K562 (cell line): Measurements from ENCODE around the gene TAS1R3. TPM values are rescaled to one million over a fixed set of nuclear protein-coding genes. Genes with fewer than 3 reads are reported as not detected.

Source experiments
- ATAC-seq: fragments of 200-7000 bp; cut with Tn5 transposase; 3 replicates; pipeline ENCODE4 v1.9.1; 2020; ENCODE audit warnings: moderate library complexity
- BruUV-seq: library from RNA; stranded (reverse); fragments of 400-500 nt; replicated peaks from 2 replicates; lab custom pipeline; 2021; lab: Mats Ljungman, UMichigan
- CTCF ChIA-PET: fragments of 300-600 bp; formaldehyde crosslinking; extraction: SDS; loops from one replicate; lab custom pipeline; 2021; ENCODE audit warnings: low intra/inter-chr PET ratio; lab: Yijun Ruan, JAX
- POLR2A ChIA-PET: fragments of 300-600, 350-650 bp; sonication (Branson Sonifier 250); formaldehyde crosslinking; extraction: SDS; loops from one replicate; lab custom pipeline; 2021; ENCODE audit warnings: antibody characterized with exemption, inconsistent platforms; lab: Yijun Ruan, JAX
- DNase-seq, 4 experiments: peaks; one replicate each; pipeline versions ENCODE4 v3.0.0 to v3.0.0-alpha.2; 2011 to 2018; ENCODE audit warnings: low spot score in 3 of 4, mixed read lengths in 3 of 4; ENCODE audit errors: extremely low read depth in 1 of 4
- FAIRE-seq: peaks from 2 replicates; lab custom pipeline; 2011; peaks lifted over from hg19 to GRCh38; lab: Jason Lieb, UNC
- H2AFZ ChIP-seq: 2 replicates; pipeline ENCODE4 v1.6.0; 2011; ENCODE audit warnings: low read depth, low read length, control low read depth, inconsistent platforms
- H3K27ac ChIP-seq: fragments of 200-600 bp; 3 replicates; pipeline ENCODE4 v1.8.0; 2011; ENCODE audit warnings: low read depth, mild to moderate bottlenecking, control low read depth, inconsistent platforms, low read length, moderate library complexity, mixed read lengths; ENCODE audit errors: extremely low read depth
- H3K27me3 ChIP-seq, 2 experiments: fragments of 300-600 bp in 1 of 2; 2 replicates in 1 of 2; 3 replicates in 1 of 2; pipeline versions ENCODE4 v1.6.0 to v1.8.0; 2011; ENCODE audit warnings: inconsistent platforms in 2 of 2, low read length in 2 of 2, mild to moderate bottlenecking in 1 of 2, mixed read lengths in 1 of 2, moderate library complexity in 1 of 2; ENCODE audit not compliant: control insufficient read depth in 2 of 2, insufficient read depth in 2 of 2
- H3K36me3 ChIP-seq: fragments of 300-600 bp; 3 replicates; pipeline ENCODE4 v1.8.0; 2011; ENCODE audit warnings: mild to moderate bottlenecking, low read length, inconsistent platforms; ENCODE audit not compliant: control insufficient read depth, insufficient read depth
- H3K4me1 ChIP-seq, 2 experiments: fragments of 200-600 bp in 1 of 2; replicated peaks in 1 of 2; 2 replicates in 1 of 2; 3 replicates in 1 of 2; pipeline versions ENCODE4 v1.5.1 to v1.8.0; 2011; ENCODE audit warnings: inconsistent platforms in 2 of 2, low read length in 2 of 2, mild to moderate bottlenecking in 1 of 2, mixed read lengths in 1 of 2, moderate library complexity in 1 of 2; ENCODE audit not compliant: control insufficient read depth in 2 of 2, insufficient read depth in 2 of 2
- H3K4me2 ChIP-seq: 2 replicates; pipeline ENCODE4 v1.6.1; 2011; ENCODE audit warnings: low read length, control low read depth, inconsistent platforms, mixed read lengths; ENCODE audit not compliant: insufficient read depth
- H3K4me3 ChIP-seq: fragments of 200-600 bp; sonication (generic), shearing (Covaris generic); 2 replicates; pipeline ENCODE4 v1.5.1; 2016; ENCODE audit warnings: control low read depth, inconsistent platforms
- H3K79me2 ChIP-seq: fragments of 200-600 bp; 3 replicates; pipeline ENCODE4 v1.8.0; 2011; ENCODE audit warnings: low read length, inconsistent platforms; ENCODE audit not compliant: control insufficient read depth, insufficient read depth
- H3K9ac ChIP-seq, 2 experiments: 2 replicates each; pipeline versions ENCODE4 v1.6.0 to v1.6.1; 2011; ENCODE audit warnings: low read depth in 2 of 2, low read length in 2 of 2, control low read depth in 1 of 2, inconsistent platforms in 1 of 2, mild to moderate bottlenecking in 1 of 2, mixed read lengths in 1 of 2; ENCODE audit not compliant: insufficient read depth in 1 of 2
- H3K9me1 ChIP-seq: one replicate; pipeline ENCODE4 v1.6.0; 2011; ENCODE audit warnings: inconsistent platforms, mild to moderate bottlenecking, low read length, moderate library complexity; ENCODE audit not compliant: control insufficient read depth, insufficient read depth
- H3K9me3 ChIP-seq: replicated peaks from 2 replicates; pipeline ENCODE4 v1.5.1; 2011; ENCODE audit warnings: low read depth, low read length, inconsistent platforms; ENCODE audit not compliant: control insufficient read depth, insufficient read depth
- H4K20me1 ChIP-seq: replicated peaks from 2 replicates; pipeline ENCODE4 v1.6.1; 2011; ENCODE audit warnings: low read length, inconsistent platforms, mixed read lengths; ENCODE audit not compliant: control insufficient read depth, insufficient read depth
- CTCF ChIP-seq, 3 experiments: IDR thresholded peaks in 2 of 3; conservative IDR thresholded peaks in 1 of 3; 2 replicates each; pipeline ENCODE4 v1.5.1; 2011 to 2012; ENCODE audit warnings: low read length in 3 of 3, mild to moderate bottlenecking in 3 of 3, control low read depth in 2 of 3, improper control_type of control experiment in 1 of 3, inconsistent platforms in 1 of 3, low read depth in 1 of 3, mixed read lengths in 1 of 3, moderate library complexity in 1 of 3; ENCODE audit not compliant: insufficient read depth in 2 of 3
- GABPB1 ChIP-seq: sonication (generic); formaldehyde crosslinking; IDR thresholded peaks from 2 replicates; pipeline ENCODE4 v1.8.0; 2022; ENCODE audit warnings: mild to moderate bottlenecking, missing genetic modification reagents
- POLR2G ChIP-seq: fragments of 200-400 bp; formaldehyde crosslinking; IDR thresholded peaks from 2 replicates; pipeline ENCODE4 v1.6.1; 2017; ENCODE audit warnings: low read depth, mild to moderate bottlenecking, antibody characterized with exemption, low read length, moderate library complexity
- RB1 ChIP-seq: fragments of 450-650 bp; IDR thresholded peaks from 2 replicates; pipeline ENCODE4 v1.6.1; 2017; ENCODE audit warnings: low read depth, mild to moderate bottlenecking
- RBFOX2 ChIP-seq: fragments of 200-400 bp; formaldehyde crosslinking; IDR thresholded peaks from 2 replicates; pipeline ENCODE4 v1.6.1; 2017; ENCODE audit warnings: low read depth, mild to moderate bottlenecking, low read length, moderate library complexity
- SMARCA4 ChIP-seq: fragments of 450-650 bp; IDR thresholded peaks from 2 replicates; pipeline ENCODE4 v1.6.1; 2016
- ZNF263 ChIP-seq: sonication (generic); formaldehyde crosslinking; IDR thresholded peaks from 2 replicates; pipeline ENCODE4 v1.8.0; 2022; ENCODE audit warnings: mild to moderate bottlenecking, missing genetic modification reagents, borderline replicate concordance
- WGBS: fragments of 100-300 bp; shearing (Covaris generic); methylation state at CpG from one replicate; pipeline ENCODE4 v1.1.6; 2016; ENCODE audit warnings: low coverage, mixed read lengths; ENCODE audit not compliant: insufficient coverage; ENCODE audit errors: missing lambda C conversion rate; 5-methylcytosine and 5-hydroxymethylcytosine counted together
- in situ Hi-C: fragments of 300-500 bp; cut with MboI; formaldehyde crosslinking; loops from 4 replicates; pipeline ENCODE4 v1.15.0; 2018; ENCODE audit warnings: inconsistent platforms, mixed read lengths
- intact Hi-C: fragments of 100-400 bp; cut with micrococcal nuclease; formaldehyde crosslinking; loops from 2 replicates; pipeline ENCODE4 v1.14.2; 2022
- polyA plus RNA-seq, 8 experiments: library from polyadenylated mRNA; depleted of rRNA in 4 of 8; stranded (reverse) in 5 of 8; unstranded in 3 of 8; fragments of >200 nt; fragmentation: Nextera tagmentation in 2 of 8; fragmentation: Illumina TruSeq in 1 of 8; extraction: Ambion mirVana in 2 of 8; extraction: Trizol in 1 of 8; gene quantifications; 2 replicates each; pipeline versions ENCODE4 v1.2.1 to v1.2.3, GENCODE V29; 2011 to 2014; ENCODE audit warnings: inconsistent platforms in 1 of 8, missing spikeins in 1 of 8
- total RNA-seq, 7 experiments: library from RNA; depleted of rRNA in 6 of 7; stranded (reverse); fragments of >200 nt in 6 of 7; fragmentation: Illumina TruSeq in 2 of 7; extraction: Trizol in 2 of 7; gene quantifications; 2 replicates each; pipeline versions ENCODE4 v1.2.1 to v1.2.3, GENCODE V29; 2011 to 2021; ENCODE audit warnings: low replicate concordance in 1 of 7
- TF ChIP-seq, protein P1 (sequence below): fragments of 250-450 bp; sonication (Bioruptor Pico); IDR thresholded peaks from 2 replicates; pipeline ENCODE4 v1.5.0; 2020; ENCODE audit warnings: mild to moderate bottlenecking, borderline replicate concordance
- TF ChIP-seq, protein P2 (sequence below): IDR thresholded peaks from 2 replicates; pipeline ENCODE4 v1.6.1; 2011; ENCODE audit warnings: borderline replicate concordance, low read depth, mild to moderate bottlenecking, moderate library complexity, low read length; ENCODE audit not compliant: insufficient read depth, poor library complexity, severe bottlenecking

Gene TAS1R3
- total and polyA plus RNA-seq, 9 of the 15 experiments (the other 6 are each of a cell fraction or from before 2014, with no cell fraction given): 0.07 to 0.13 TPM; not detected in 7

DNA sequence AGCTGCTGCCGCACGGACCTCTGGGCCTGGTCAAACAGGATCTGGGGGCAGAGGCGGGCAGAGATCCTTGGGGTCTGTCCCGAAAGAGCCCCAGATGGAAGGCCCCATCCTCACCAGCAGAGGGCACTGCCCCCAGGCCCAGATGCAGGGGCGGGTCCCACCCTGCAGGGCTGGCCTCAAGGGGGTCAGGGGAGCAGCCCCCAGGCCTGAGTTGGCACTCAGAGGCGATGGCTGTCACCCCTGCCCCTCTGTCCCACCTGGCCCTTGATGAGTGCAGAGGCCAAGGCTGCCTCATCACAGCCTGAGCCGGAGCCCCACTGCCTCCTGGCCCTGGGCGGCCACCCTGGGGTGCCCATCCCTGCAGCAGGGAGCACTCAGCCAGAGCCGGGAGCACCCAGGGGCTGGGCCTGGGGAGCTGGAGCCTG, 29.1 kb upstream of the TAS1R3 start:
- Histone ChIP-seq H3K9me3 (no peaks in the 10 kb centered on the region), H3K27me3 (no peaks in the 10 kb centered on the region), H2AFZ (no peak overlapping the region), H3K4me1 (peaks cover 31 to 77% of the 10 kb centered on the region in 2 experiments), H3K4me3 (no peak overlapping the region), H3K36me3 (peaks cover 9% of the 10 kb centered on the region; the same call in 2 of the 3 replicates), H3K9me1 (peaks cover 21% of the 10 kb centered on the region), H3K4me2 (no peak overlapping the region), H3K27ac (no peak overlapping the region), H4K20me1 (peaks cover 30% of the 10 kb centered on the region; the same call in 1 of the 2 replicates), H3K9ac (peak overlapping the region in 1 of 2 experiments; percentile 53; a peak in 2 of 4 replicates), H3K79me2 (peaks cover 29% of the 10 kb centered on the region)
- ChIA-PET POLR2A (no interaction called here), CTCF (no interaction called here)
- intact Hi-C loops: loop anchor here (10.0 kb wide), 1 partner anchor 923 kb away; the partner anchor contains the start of gene SKI
- 85% methylated on average over 9 of the region's 9 CpGs for WGBS
- ATAC-seq: no peak
- BruUV-seq: no TSS peak
- no peak for DNase-seq
- in situ Hi-C loops: no loop called here
- FAIRE-seq: no peak
- TF ChIP-seq POLR2G (peak; percentile 48; the same call in 1 of the 2 replicates), RBFOX2 (0 out of 2 replicates have a peak, but pooled peaks have one; percentile 25), ZNF263 (CRISPR knock-in tag) (peak; percentile 86), GABPB1 (CRISPR knock-in tag) (no peak), SMARCA4 (no peak), CTCF (IDR thresholded peaks at IDR 0.05 in 2 of 3, conservative IDR thresholded peaks at IDR 0.05 in 1 of 3; ENCODE audit: insufficient read depth in 2 of 3, low read depth in 1 of 3, low read length in 3 of 3) (peak; percentile 58 to 71 (median 66)), RB1 (0 out of 2 replicates have a peak, but pooled peaks have one; percentile 2)
- TF ChIP-seq, protein P1, sequence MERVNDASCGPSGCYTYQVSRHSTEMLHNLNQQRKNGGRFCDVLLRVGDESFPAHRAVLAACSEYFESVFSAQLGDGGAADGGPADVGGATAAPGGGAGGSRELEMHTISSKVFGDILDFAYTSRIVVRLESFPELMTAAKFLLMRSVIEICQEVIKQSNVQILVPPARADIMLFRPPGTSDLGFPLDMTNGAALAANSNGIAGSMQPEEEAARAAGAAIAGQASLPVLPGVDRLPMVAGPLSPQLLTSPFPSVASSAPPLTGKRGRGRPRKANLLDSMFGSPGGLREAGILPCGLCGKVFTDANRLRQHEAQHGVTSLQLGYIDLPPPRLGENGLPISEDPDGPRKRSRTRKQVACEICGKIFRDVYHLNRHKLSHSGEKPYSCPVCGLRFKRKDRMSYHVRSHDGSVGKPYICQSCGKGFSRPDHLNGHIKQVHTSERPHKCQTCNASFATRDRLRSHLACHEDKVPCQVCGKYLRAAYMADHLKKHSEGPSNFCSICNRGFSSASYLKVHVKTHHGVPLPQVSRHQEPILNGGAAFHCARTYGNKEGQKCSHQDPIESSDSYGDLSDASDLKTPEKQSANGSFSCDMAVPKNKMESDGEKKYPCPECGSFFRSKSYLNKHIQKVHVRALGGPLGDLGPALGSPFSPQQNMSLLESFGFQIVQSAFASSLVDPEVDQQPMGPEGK: no peak
- TF ChIP-seq, protein P2, sequence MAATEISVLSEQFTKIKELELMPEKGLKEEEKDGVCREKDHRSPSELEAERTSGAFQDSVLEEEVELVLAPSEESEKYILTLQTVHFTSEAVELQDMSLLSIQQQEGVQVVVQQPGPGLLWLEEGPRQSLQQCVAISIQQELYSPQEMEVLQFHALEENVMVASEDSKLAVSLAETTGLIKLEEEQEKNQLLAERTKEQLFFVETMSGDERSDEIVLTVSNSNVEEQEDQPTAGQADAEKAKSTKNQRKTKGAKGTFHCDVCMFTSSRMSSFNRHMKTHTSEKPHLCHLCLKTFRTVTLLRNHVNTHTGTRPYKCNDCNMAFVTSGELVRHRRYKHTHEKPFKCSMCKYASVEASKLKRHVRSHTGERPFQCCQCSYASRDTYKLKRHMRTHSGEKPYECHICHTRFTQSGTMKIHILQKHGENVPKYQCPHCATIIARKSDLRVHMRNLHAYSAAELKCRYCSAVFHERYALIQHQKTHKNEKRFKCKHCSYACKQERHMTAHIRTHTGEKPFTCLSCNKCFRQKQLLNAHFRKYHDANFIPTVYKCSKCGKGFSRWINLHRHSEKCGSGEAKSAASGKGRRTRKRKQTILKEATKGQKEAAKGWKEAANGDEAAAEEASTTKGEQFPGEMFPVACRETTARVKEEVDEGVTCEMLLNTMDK: peak; percentile 14
